Adrenal gland (tissue), 12 donors: ENCODE data around the gene PITX1. TPM values are rescaled to one million over a fixed set of nuclear protein-coding genes. Genes with fewer than 3 reads are reported as not detected.

ENCODE experiments used
- DNase-seq, 7 donors: peaks; one replicate each; pipeline ENCODE4 v3.0.0-alpha.2; 2019 to 2020
- H3K27ac ChIP-seq, 5 donors: fragments of 200-600 bp; sonication (generic) in 4 of 5; 1 replicate in 3 of 5; 2 replicates in 2 of 5; pipeline versions ENCODE4 v1.5.1 to v1.8.0; 2016 to 2020; ENCODE audit warnings: mild to moderate bottlenecking in 1 of 5
- H3K27me3 ChIP-seq: fragments of 200-600 bp; 2 replicates; pipeline ENCODE4 v1.8.0; 2021
- H3K36me3 ChIP-seq, 2 donors: fragments of 200-600 bp; replicated peaks in 1 of 2; 1 replicate in 1 of 2; 2 replicates in 1 of 2; pipeline versions ENCODE4 v1.5.1 to v1.8.0; 2018 to 2022
- H3K4me1 ChIP-seq, 2 donors: fragments of 200-600 bp; replicated peaks in 1 of 2; 1 replicate in 1 of 2; 2 replicates in 1 of 2; pipeline versions ENCODE4 v1.5.1 to v1.8.0; 2018 to 2021
- H3K4me3 ChIP-seq, 4 donors: fragments of 200-600 bp; sonication (generic) in 3 of 4; one replicate each; pipeline ENCODE4 v1.5.1; 2016 to 2018
- H3K9me3 ChIP-seq, 3 donors: fragments of 200-600 bp; sonication (generic) in 1 of 3; replicated peaks in 1 of 3; 1 replicate in 2 of 3; 2 replicates in 1 of 3; pipeline versions ENCODE4 v1.5.1 to v1.8.0; 2016 to 2021
- CTCF ChIP-seq, 6 experiments: fragments of 450-650 bp in 4 of 6; fragments of 200-600 bp in 2 of 6; sonication (generic) in 1 of 6; IDR thresholded peaks; 1 replicate in 5 of 6; 2 replicates in 1 of 6; pipeline versions ENCODE4 v1.5.1 to v1.8.0; 2016 to 2021; ENCODE audit warnings: antibody characterized with exemption in 6 of 6, mild to moderate bottlenecking in 2 of 6, moderate library complexity in 1 of 6
- POLR2A ChIP-seq, 2 donors: fragments of 450-650 bp; IDR thresholded peaks; one replicate each; pipeline ENCODE4 v1.6.1; 2017; ENCODE audit warnings: antibody characterized with exemption in 2 of 2, mild to moderate bottlenecking in 2 of 2, moderate library complexity in 1 of 2
- WGBS, 4 donors: extraction: QIAGEN DNeasy Blood & Tissue Kit in 2 of 4; methylation state at CpG; one replicate each; pipeline versions ENCODE4 v1.1.5 to v1.1.7; 2013 to 2017; 5-methylcytosine and 5-hydroxymethylcytosine counted together
- intact Hi-C, 2 donors: fragments of 100-400 bp; cut with DNase I; formaldehyde crosslinking; loops; one replicate each; pipeline versions ENCODE4 v1.14.1 to v1.15.0; 2022 to 2023
- polyA plus RNA-seq, 3 donors: library from polyadenylated mRNA; stranded (reverse); fragments of 200-250 nt in 2 of 3; fragments of 350-450 nt in 1 of 3; fragmentation: Illumina TruSeq in 1 of 3; extraction: RNeasy Lipid Tissue Mini Kit (QIAGEN cat#74804) in 1 of 3; gene quantifications; one replicate each; pipeline ENCODE4 v1.2.3, GENCODE V29; 2013 to 2014
- total RNA-seq, 9 donors: library from RNA; depleted of rRNA in 4 of 9; stranded (reverse); fragments of >200 nt in 4 of 9; fragments of 120-200 nt in 1 of 9; fragmentation: NEBNext Ultra II Directional in 1 of 9; extraction: Animal tissue kit (Norgen Biotek cat#: 25700) in 1 of 9; gene quantifications; one replicate each; pipeline versions ENCODE4 v1.1.0 to v1.2.4, GENCODE V29; 2013 to 2023
- donor health status: healthy with polysubstance abuse.
- donor health status: Bipolar disorder and iron deficiency.
- donor health status: DM: yes; HTN: yes; CAD: no.
- donor health status: DM: no; HTN: no; CAD: no.
- donor health status: DM: no; HTN: no; CAD: no.
- donor health status: DM: yes; HTN: yes; CAD: no.

The PITX1 gene
- total and polyA plus RNA-seq, 12 donors, result 0.18 to 6.7 (median 0.71) TPM

GRCh38 chr5:135026645-135027265 is 7.3 kb downstream of the PITX1 start:
- H3K9me3 ChIP-seq, result no peaks in the 10 kb centered on the region
- H3K27me3 ChIP-seq, result peaks cover 52% of the 10 kb centered on the region
- no peak for DNase-seq
- TF ChIP-seq POLR2A (IDR thresholded peaks at IDR 0.05) (no peak), CTCF (IDR thresholded peaks at IDR 0.05) (no peak)
- no peak overlapping the region for H3K27ac ChIP-seq
- no peaks in the 10 kb centered on the region for H3K36me3 ChIP-seq
- peaks cover 7 to 11% of the 10 kb centered on the region in 2 donors for H3K4me1 ChIP-seq
- no peak overlapping the region for H3K4me3 ChIP-seq
- intact Hi-C loops, result no loop called here
- WGBS, 4 donors, result 82 to 88% (median 84%) methylated on average over 1 to 12 of the region's 12 CpGs

GRCh38 chr5:135025730-135026644 is 8.0 kb downstream of the PITX1 start:
- whole genome bisulfite sequencing, 4 donors, result 84 to 91% (median 88%) methylated on average over 14 to 15 of the region's 15 CpGs
- no peak for DNase-seq
- Histone ChIP-seq H3K27me3 (peaks cover 44% of the 10 kb centered on the region), H3K36me3 (no peaks in the 10 kb centered on the region), H3K4me1 (peaks cover 4 to 7% of the 10 kb centered on the region in 2 donors), H3K27ac (no peak overlapping the region), H3K9me3 (no peaks in the 10 kb centered on the region), H3K4me3 (no peak overlapping the region)
- no peak for TF ChIP-seq CTCF (IDR thresholded peaks at IDR 0.05)
- no peak for TF ChIP-seq POLR2A (IDR thresholded peaks at IDR 0.05)
- intact Hi-C loops, result no loop called here

DNA sequence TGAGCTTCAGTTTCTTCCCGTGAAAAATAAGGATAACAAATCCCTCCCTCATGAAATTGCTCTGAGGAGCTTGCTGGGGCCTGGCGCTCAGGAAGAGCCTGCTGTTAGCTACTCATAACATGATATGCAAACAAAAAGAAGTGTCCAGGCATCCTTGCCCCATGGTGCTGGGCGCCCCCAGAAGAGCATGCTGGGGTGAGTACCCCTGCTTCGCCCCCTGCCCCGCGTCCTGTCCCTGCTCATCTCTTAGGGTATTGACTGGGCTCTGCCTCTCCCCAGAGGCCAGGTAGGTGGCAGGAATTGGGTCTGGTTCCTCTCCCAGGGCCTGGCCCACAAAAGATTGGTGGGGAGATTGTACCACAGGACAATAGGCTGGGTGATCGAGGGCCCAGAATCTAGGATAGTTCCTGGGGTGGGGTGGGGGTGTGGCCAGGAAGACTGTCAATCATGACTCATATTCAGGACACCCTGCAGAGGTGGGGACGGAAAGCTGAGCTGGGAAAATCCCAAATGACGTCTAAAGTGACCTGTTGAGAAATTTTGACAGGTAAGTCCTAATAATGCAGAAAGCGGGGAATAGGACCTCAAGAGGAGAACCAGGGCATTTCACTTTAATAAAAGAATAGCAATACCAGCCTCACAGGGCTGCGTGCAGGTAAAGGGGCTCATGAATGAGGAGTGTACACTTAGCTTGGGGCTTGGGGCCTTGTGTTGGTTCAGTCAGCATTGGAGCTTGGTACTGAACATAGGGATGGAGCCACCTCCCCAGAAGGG is 8.9 kb downstream of the PITX1 start:
- peaks cover 36% of the 10 kb centered on the region for H3K27me3 ChIP-seq
- no peak overlapping the region for H3K27ac ChIP-seq
- no peak overlapping the region for H3K4me3 ChIP-seq
- WGBS, 4 donors, result 90 to 95% (median 92%) methylated on average over 11 of the region's 11 CpGs
- DNase-seq, result no peak
- TF ChIP-seq CTCF (IDR thresholded peaks at IDR 0.05), result no peak
- H3K36me3 ChIP-seq, result no peaks in the 10 kb centered on the region
- H3K4me1 ChIP-seq, result no peaks in the 10 kb centered on the region
- no peaks in the 10 kb centered on the region for H3K9me3 ChIP-seq
- intact Hi-C loops, result no loop called here
